Measurements from ENCODE around the gene LRRC25. TPM values are rescaled to one million over a fixed set of nuclear protein-coding genes. Genes with fewer than 3 reads are reported as not detected.
"Not testable (repeated sequence)": the region's sequence is repeated elsewhere in the genome, so short reads cannot be mapped to it uniquely, and the experiment has no call there.

The LRRC25 gene
- polyA plus RNA-seq, 1 donor from 2014 or later, result not detected

GRCh38 chr19:18350490-18350889 is 46.9 kb downstream of the LRRC25 start:
- H3K79me2 ChIP-seq (replicated peaks; ENCODE audit: insufficient read depth, low read length), result no peaks in the 10 kb centered on the region
- no peak overlapping the region for H3K4me2 ChIP-seq (ENCODE audit: low read length)
- H2AFZ ChIP-seq (ENCODE audit: low read depth, low read length), result no peak overlapping the region
- TF ChIP-seq REST (IDR thresholded peaks at IDR 0.05; ENCODE audit: borderline replicate concordance) (no peak), CTCF (IDR thresholded peaks at IDR 0.05; ENCODE audit: poor library complexity, severe bottlenecking) (no peak), MXI1 (conservative IDR thresholded peaks at IDR 0.05; ENCODE audit: poor library complexity, severe bottlenecking) (no peak), RAD21 (conservative IDR thresholded peaks at IDR 0.05) (no peak), SMC3 (conservative IDR thresholded peaks at IDR 0.05; ENCODE audit: poor library complexity) (no peak), TAF1 (IDR thresholded peaks at IDR 0.05; ENCODE audit: low read depth) (no peak), EP300 (conservative IDR thresholded peaks at IDR 0.05; ENCODE audit: poor library complexity, severe bottlenecking) (no peak), EZH2 (IDR thresholded peaks at IDR 0.05; ENCODE audit: borderline replicate concordance, insufficient read depth, low read length, poor library complexity, severe bottlenecking) (no peak), POLR2AphosphoS5 (IDR thresholded peaks at IDR 0.05) (no peak)
- H3K9me3 ChIP-seq (ENCODE audit: low read length), result no peaks in the 10 kb centered on the region
- no peak overlapping the region for H3K4me3 ChIP-seq (ENCODE audit: low read length)
- H3K27me3 ChIP-seq (ENCODE audit: insufficient read depth, low read depth, low read length), result no peaks in the 10 kb centered on the region
- no peaks in the 10 kb centered on the region for H3K36me3 ChIP-seq (ENCODE audit: insufficient read depth, low read length)
- no peak overlapping the region for H3K9ac ChIP-seq (ENCODE audit: low read length)
- H3K27ac ChIP-seq (ENCODE audit: low read length), result no peak overlapping the region
- H3F3A ChIP-seq (ENCODE audit: insufficient read depth, low read length, poor library complexity, severe bottlenecking), result no peaks in the 10 kb centered on the region
- no peaks in the 10 kb centered on the region for H4K20me1 ChIP-seq (ENCODE audit: insufficient read depth)
- no peaks in the 10 kb centered on the region for H3K9me2 ChIP-seq (ENCODE audit: insufficient read depth, low read length)

- no peaks in the 10 kb centered on the region for H3K27me3 ChIP-seq (ENCODE audit: insufficient read depth, low read depth, low read length)
- no peak overlapping the region for H3K4me2 ChIP-seq (ENCODE audit: low read length)
- H3K9me3 ChIP-seq (ENCODE audit: low read length), result no peaks in the 10 kb centered on the region
- H3K27ac ChIP-seq (ENCODE audit: low read length), result no peak overlapping the region
- H3K9ac ChIP-seq (ENCODE audit: low read length), result no peak overlapping the region
- no peaks in the 10 kb centered on the region for H3K36me3 ChIP-seq (ENCODE audit: insufficient read depth, low read length)
- no peaks in the 10 kb centered on the region for H3K79me2 ChIP-seq (replicated peaks; ENCODE audit: insufficient read depth, low read length)
- H3F3A ChIP-seq (ENCODE audit: insufficient read depth, low read length, poor library complexity, severe bottlenecking), result no peaks in the 10 kb centered on the region
- H3K4me3 ChIP-seq (ENCODE audit: low read length), result no peak overlapping the region
- H3K9me2 ChIP-seq (ENCODE audit: insufficient read depth, low read length), result no peaks in the 10 kb centered on the region
- H2AFZ ChIP-seq (ENCODE audit: low read depth, low read length), result no peak overlapping the region
- H4K20me1 ChIP-seq (ENCODE audit: insufficient read depth), result no peaks in the 10 kb centered on the region
- TF ChIP-seq POLR2AphosphoS5 (IDR thresholded peaks at IDR 0.05) (no peak), MXI1 (conservative IDR thresholded peaks at IDR 0.05; ENCODE audit: poor library complexity, severe bottlenecking) (no peak), EZH2 (IDR thresholded peaks at IDR 0.05; ENCODE audit: borderline replicate concordance, insufficient read depth, low read length, poor library complexity, severe bottlenecking) (no peak), SMC3 (conservative IDR thresholded peaks at IDR 0.05; ENCODE audit: poor library complexity) (no peak), REST (IDR thresholded peaks at IDR 0.05; ENCODE audit: borderline replicate concordance) (no peak), TAF1 (IDR thresholded peaks at IDR 0.05; ENCODE audit: low read depth) (no peak)
Measured at GRCh38 chr19:18349524-18350128, 47.8 kb downstream of the LRRC25 start.

GRCh38 chr19:18348818-18349339 is 48.5 kb downstream of the LRRC25 start:
- H3K9me2 ChIP-seq (ENCODE audit: insufficient read depth, low read length); H3K4me3 ChIP-seq (ENCODE audit: low read length); H3K36me3 ChIP-seq (ENCODE audit: insufficient read depth, low read length); H3K27ac ChIP-seq (ENCODE audit: low read length); H3K9ac ChIP-seq (ENCODE audit: low read length); H3K27me3 ChIP-seq (ENCODE audit: insufficient read depth, low read depth, low read length); H3F3A ChIP-seq (ENCODE audit: insufficient read depth, low read length, poor library complexity, severe bottlenecking); H3K9me3 ChIP-seq (ENCODE audit: low read length); H4K20me1 ChIP-seq (ENCODE audit: insufficient read depth); H2AFZ ChIP-seq (ENCODE audit: low read depth, low read length); H3K79me2 ChIP-seq (replicated peaks; ENCODE audit: insufficient read depth, low read length); H3K4me2 ChIP-seq (ENCODE audit: low read length): not testable (repeated sequence)

Measured in neural cell (in vitro differentiated cells).